ENCODE results near the gene ALPK1. TPM values are rescaled to one million over a fixed set of nuclear protein-coding genes. Genes with fewer than 3 reads are reported as not detected.

ALPK1 gene
- total and polyA plus RNA-seq, 9 donors: 4.9 to 8.7 (median 7.0) TPM

GRCh38 chr4:112411781-112412550 lies 114.8 kb downstream of the ALPK1 start:
- Histone ChIP-seq H3K27me3 (ENCODE audit: control insufficient read depth, insufficient read depth, low read length) (no peaks in the 10 kb centered on the region), H3K9me3 (replicated peaks; ENCODE audit: control insufficient read depth, low read depth, low read length) (no peaks in the 10 kb centered on the region), H3K4me1 (ENCODE audit: control insufficient read depth, insufficient read depth, low read length) (no peaks in the 10 kb centered on the region), H3K4me3 (ENCODE audit: low read length) (no peak overlapping the region), H3K36me3 (ENCODE audit: control insufficient read depth, insufficient read depth, low read length) (peaks cover 2% of the 10 kb centered on the region), H3K27ac (ENCODE audit: low read length) (no peak overlapping the region)
- WGBS (ENCODE audit: insufficient coverage): 64% methylated on average over 26 of the region's 32 CpGs
- DNase-seq: no peak

- WGBS (ENCODE audit: insufficient coverage): no CpG with 5 or more reads among the region's 3 CpGs
- no peaks in the 10 kb centered on the region for H3K9me3 ChIP-seq (replicated peaks; ENCODE audit: control insufficient read depth, low read depth, low read length)
- no peaks in the 10 kb centered on the region for H3K4me1 ChIP-seq (ENCODE audit: control insufficient read depth, insufficient read depth, low read length)
- H3K36me3 ChIP-seq (ENCODE audit: control insufficient read depth, insufficient read depth, low read length): peaks cover 2% of the 10 kb centered on the region
- no peak for DNase-seq
- H3K27me3 ChIP-seq (ENCODE audit: control insufficient read depth, insufficient read depth, low read length): no peaks in the 10 kb centered on the region
- H3K4me3 ChIP-seq (ENCODE audit: low read length): no peak overlapping the region
- no peak overlapping the region for H3K27ac ChIP-seq (ENCODE audit: low read length)
Observed at GRCh38 chr4:112416464-112416863, 119.3 kb downstream of the ALPK1 start.

- Histone ChIP-seq H3K27ac (ENCODE audit: low read length) (no peak overlapping the region), H3K36me3 (ENCODE audit: control insufficient read depth, insufficient read depth, low read length) (no peaks in the 10 kb centered on the region), H3K27me3 (ENCODE audit: control insufficient read depth, insufficient read depth, low read length) (no peaks in the 10 kb centered on the region), H3K9me3 (replicated peaks; ENCODE audit: control insufficient read depth, low read depth, low read length) (no peaks in the 10 kb centered on the region), H3K4me3 (ENCODE audit: low read length) (no peak overlapping the region), H3K4me1 (ENCODE audit: control insufficient read depth, insufficient read depth, low read length) (peaks cover 4% of the 10 kb centered on the region)
- WGBS (ENCODE audit: insufficient coverage): 66% methylated on average over 8 of the region's 10 CpGs
- no peak for DNase-seq
Observed at GRCh38 chr4:112418092-112418491, 120.9 kb downstream of the ALPK1 start.

GRCh38 chr4:112421911-112422310 lies 124.7 kb downstream of the ALPK1 start:
- no peak for DNase-seq
- H3K4me3 ChIP-seq (ENCODE audit: low read length): no peak overlapping the region
- whole genome bisulfite sequencing (ENCODE audit: insufficient coverage): 99% methylated on average over 7 of the region's 7 CpGs
- peaks cover 4% of the 10 kb centered on the region for H3K4me1 ChIP-seq (ENCODE audit: control insufficient read depth, insufficient read depth, low read length)
- no peaks in the 10 kb centered on the region for H3K36me3 ChIP-seq (ENCODE audit: control insufficient read depth, insufficient read depth, low read length)
- H3K27me3 ChIP-seq (ENCODE audit: control insufficient read depth, insufficient read depth, low read length): no peaks in the 10 kb centered on the region
- H3K27ac ChIP-seq (ENCODE audit: low read length): no peak overlapping the region
- H3K9me3 ChIP-seq (replicated peaks; ENCODE audit: control insufficient read depth, low read depth, low read length): no peaks in the 10 kb centered on the region

- H3K27ac ChIP-seq (ENCODE audit: low read length): peak overlapping the region; percentile 17
- peak; percentile 30 for DNase-seq
Observed at GRCh38 chr4:112422644-112423043, 125.5 kb downstream of the ALPK1 start.

GRCh38 chr4:112423591-112423990 lies 126.4 kb downstream of the ALPK1 start:
- no peak for DNase-seq
- Histone ChIP-seq H3K27ac (ENCODE audit: low read length) (no peak overlapping the region), H3K4me1 (ENCODE audit: control insufficient read depth, insufficient read depth, low read length) (peaks cover 4% of the 10 kb centered on the region), H3K27me3 (ENCODE audit: control insufficient read depth, insufficient read depth, low read length) (no peaks in the 10 kb centered on the region), H3K9me3 (replicated peaks; ENCODE audit: control insufficient read depth, low read depth, low read length) (no peaks in the 10 kb centered on the region), H3K4me3 (ENCODE audit: low read length) (no peak overlapping the region), H3K36me3 (ENCODE audit: control insufficient read depth, insufficient read depth, low read length) (no peaks in the 10 kb centered on the region)
- no CpG with 5 or more reads among the region's 1 CpG for WGBS (ENCODE audit: insufficient coverage)

More at GRCh38 chr4:112422644-112423043, 125.5 kb downstream of the ALPK1 start:
- Histone ChIP-seq H3K9me3 (replicated peaks; ENCODE audit: control insufficient read depth, low read depth, low read length) (no peaks in the 10 kb centered on the region), H3K36me3 (ENCODE audit: control insufficient read depth, insufficient read depth, low read length) (no peaks in the 10 kb centered on the region), H3K4me3 (ENCODE audit: low read length) (no peak overlapping the region), H3K27me3 (ENCODE audit: control insufficient read depth, insufficient read depth, low read length) (no peaks in the 10 kb centered on the region), H3K4me1 (ENCODE audit: control insufficient read depth, insufficient read depth, low read length) (peaks cover 4% of the 10 kb centered on the region)
- 60% methylated on average over 1 of the region's 2 CpGs for WGBS (ENCODE audit: insufficient coverage)

GRCh38 chr4:112425823-112426222 lies 128.7 kb downstream of the ALPK1 start:
- Histone ChIP-seq H3K36me3 (ENCODE audit: control insufficient read depth, insufficient read depth, low read length) (no peaks in the 10 kb centered on the region), H3K27me3 (ENCODE audit: control insufficient read depth, insufficient read depth, low read length) (no peaks in the 10 kb centered on the region), H3K4me3 (ENCODE audit: low read length) (no peak overlapping the region), H3K9me3 (replicated peaks; ENCODE audit: control insufficient read depth, low read depth, low read length) (no peaks in the 10 kb centered on the region), H3K4me1 (ENCODE audit: control insufficient read depth, insufficient read depth, low read length) (peaks cover 4% of the 10 kb centered on the region), H3K27ac (ENCODE audit: low read length) (no peak overlapping the region)
- no CpG with 5 or more reads among the region's 4 CpGs for WGBS (ENCODE audit: insufficient coverage)
- no peak for DNase-seq

- H3K9me3 ChIP-seq (replicated peaks; ENCODE audit: control insufficient read depth, low read depth, low read length): no peaks in the 10 kb centered on the region
- H3K27me3 ChIP-seq (ENCODE audit: control insufficient read depth, insufficient read depth, low read length): no peaks in the 10 kb centered on the region
- H3K4me1 ChIP-seq (ENCODE audit: control insufficient read depth, insufficient read depth, low read length): peaks cover 4% of the 10 kb centered on the region
- H3K4me3 ChIP-seq (ENCODE audit: low read length): no peak overlapping the region
- H3K27ac ChIP-seq (ENCODE audit: low read length): no peak overlapping the region
- no CpG with 5 or more reads among the region's 3 CpGs for WGBS (ENCODE audit: insufficient coverage)
- H3K36me3 ChIP-seq (ENCODE audit: control insufficient read depth, insufficient read depth, low read length): no peaks in the 10 kb centered on the region
- no peak for DNase-seq
Observed at GRCh38 chr4:112426416-112426815, 129.2 kb downstream of the ALPK1 start.

GRCh38 chr4:112431158-112431557 lies 134.0 kb downstream of the ALPK1 start:
- peaks cover 2% of the 10 kb centered on the region for H3K36me3 ChIP-seq (ENCODE audit: control insufficient read depth, insufficient read depth, low read length)
- 75% methylated on average over 4 of the region's 4 CpGs for WGBS (ENCODE audit: insufficient coverage)
- no peak overlapping the region for H3K27ac ChIP-seq (ENCODE audit: low read length)
- H3K4me1 ChIP-seq (ENCODE audit: control insufficient read depth, insufficient read depth, low read length): no peaks in the 10 kb centered on the region
- H3K4me3 ChIP-seq (ENCODE audit: low read length): no peak overlapping the region
- no peaks in the 10 kb centered on the region for H3K9me3 ChIP-seq (replicated peaks; ENCODE audit: control insufficient read depth, low read depth, low read length)
- H3K27me3 ChIP-seq (ENCODE audit: control insufficient read depth, insufficient read depth, low read length): no peaks in the 10 kb centered on the region
- no peak for DNase-seq

- no peak for DNase-seq
- no peak overlapping the region for H3K27ac ChIP-seq (ENCODE audit: low read length)
- H3K27me3 ChIP-seq (ENCODE audit: control insufficient read depth, insufficient read depth, low read length): no peaks in the 10 kb centered on the region
- WGBS (ENCODE audit: insufficient coverage): no CpG with 5 or more reads among the region's 1 CpG
- H3K36me3 ChIP-seq (ENCODE audit: control insufficient read depth, insufficient read depth, low read length): peaks cover 4% of the 10 kb centered on the region
- H3K9me3 ChIP-seq (replicated peaks; ENCODE audit: control insufficient read depth, low read depth, low read length): no peaks in the 10 kb centered on the region
- no peak overlapping the region for H3K4me3 ChIP-seq (ENCODE audit: low read length)
- H3K4me1 ChIP-seq (ENCODE audit: control insufficient read depth, insufficient read depth, low read length): no peaks in the 10 kb centered on the region
Observed at GRCh38 chr4:112436987-112437386, 139.8 kb downstream of the ALPK1 start.
